ENCODE data around the gene IRF2BPL. TPM values are rescaled to one million over a fixed set of nuclear protein-coding genes. Genes with fewer than 3 reads are reported as not detected.

The IRF2BPL gene
- total and polyA plus RNA-seq, 9 donors = 16.8 to 30.4 (median 23.7) TPM

- Histone ChIP-seq H3K4me1 (ENCODE audit: control insufficient read depth, insufficient read depth, low read length) (peaks cover 84% of the 10 kb centered on the region), H3K4me3 (ENCODE audit: low read length) (no peak overlapping the region), H3K27me3 (ENCODE audit: control insufficient read depth, insufficient read depth, low read length) (no peaks in the 10 kb centered on the region)
Observed at GRCh38 chr14:77035267-77035666, 6.8 kb upstream of the IRF2BPL start.

GRCh38 chr14:77033622-77034589 is 5.4 kb upstream of the IRF2BPL start:
- Histone ChIP-seq H3K4me1 (ENCODE audit: control insufficient read depth, insufficient read depth, low read length) (peaks cover 82% of the 10 kb centered on the region), H3K27me3 (ENCODE audit: control insufficient read depth, insufficient read depth, low read length) (no peaks in the 10 kb centered on the region), H3K9me3 (replicated peaks; ENCODE audit: control insufficient read depth, low read depth, low read length) (no peaks in the 10 kb centered on the region), H3K27ac (ENCODE audit: low read length) (peak overlapping the region; percentile 99), H3K36me3 (ENCODE audit: control insufficient read depth, insufficient read depth, low read length) (no peaks in the 10 kb centered on the region), H3K4me3 (ENCODE audit: low read length) (peak overlapping the region; percentile 49)
- DNase-seq = peak; percentile 89
- WGBS (ENCODE audit: insufficient coverage) = 1% methylated on average over 26 of the region's 37 CpGs

More at GRCh38 chr14:77035267-77035666, 6.8 kb upstream of the IRF2BPL start:
- no peak overlapping the region for H3K27ac ChIP-seq (ENCODE audit: low read length)
- WGBS (ENCODE audit: insufficient coverage) = no CpG with 5 or more reads among the region's 4 CpGs
- DNase-seq = no peak
- no peaks in the 10 kb centered on the region for H3K9me3 ChIP-seq (replicated peaks; ENCODE audit: control insufficient read depth, low read depth, low read length)
- no peaks in the 10 kb centered on the region for H3K36me3 ChIP-seq (ENCODE audit: control insufficient read depth, insufficient read depth, low read length)

- Histone ChIP-seq H3K27ac (ENCODE audit: low read length) (peak overlapping the region; percentile 99), H3K27me3 (ENCODE audit: control insufficient read depth, insufficient read depth, low read length) (no peaks in the 10 kb centered on the region), H3K36me3 (ENCODE audit: control insufficient read depth, insufficient read depth, low read length) (no peaks in the 10 kb centered on the region), H3K4me3 (ENCODE audit: low read length) (peak overlapping the region; percentile 49), H3K9me3 (replicated peaks; ENCODE audit: control insufficient read depth, low read depth, low read length) (no peaks in the 10 kb centered on the region), H3K4me1 (ENCODE audit: control insufficient read depth, insufficient read depth, low read length) (peaks cover 75% of the 10 kb centered on the region)
- 1% methylated on average over 29 of the region's 50 CpGs for WGBS (ENCODE audit: insufficient coverage)
- DNase-seq = peak; percentile 97
Observed at GRCh38 chr14:77032844-77033621, 4.5 kb upstream of the IRF2BPL start.

- no peaks in the 10 kb centered on the region for H3K9me3 ChIP-seq (replicated peaks; ENCODE audit: control insufficient read depth, low read depth, low read length)
- peaks cover 69% of the 10 kb centered on the region for H3K4me1 ChIP-seq (ENCODE audit: control insufficient read depth, insufficient read depth, low read length)
- H3K27ac ChIP-seq (ENCODE audit: low read length) = peak overlapping the region; percentile 99
- no peaks in the 10 kb centered on the region for H3K27me3 ChIP-seq (ENCODE audit: control insufficient read depth, insufficient read depth, low read length)
- 13% methylated on average over 6 of the region's 12 CpGs for WGBS (ENCODE audit: insufficient coverage)
- DNase-seq = no peak
- peak overlapping the region; percentile 49 for H3K4me3 ChIP-seq (ENCODE audit: low read length)
- H3K36me3 ChIP-seq (ENCODE audit: control insufficient read depth, insufficient read depth, low read length) = no peaks in the 10 kb centered on the region
Observed at GRCh38 chr14:77032491-77032843, 4.0 kb upstream of the IRF2BPL start.

DNA sequence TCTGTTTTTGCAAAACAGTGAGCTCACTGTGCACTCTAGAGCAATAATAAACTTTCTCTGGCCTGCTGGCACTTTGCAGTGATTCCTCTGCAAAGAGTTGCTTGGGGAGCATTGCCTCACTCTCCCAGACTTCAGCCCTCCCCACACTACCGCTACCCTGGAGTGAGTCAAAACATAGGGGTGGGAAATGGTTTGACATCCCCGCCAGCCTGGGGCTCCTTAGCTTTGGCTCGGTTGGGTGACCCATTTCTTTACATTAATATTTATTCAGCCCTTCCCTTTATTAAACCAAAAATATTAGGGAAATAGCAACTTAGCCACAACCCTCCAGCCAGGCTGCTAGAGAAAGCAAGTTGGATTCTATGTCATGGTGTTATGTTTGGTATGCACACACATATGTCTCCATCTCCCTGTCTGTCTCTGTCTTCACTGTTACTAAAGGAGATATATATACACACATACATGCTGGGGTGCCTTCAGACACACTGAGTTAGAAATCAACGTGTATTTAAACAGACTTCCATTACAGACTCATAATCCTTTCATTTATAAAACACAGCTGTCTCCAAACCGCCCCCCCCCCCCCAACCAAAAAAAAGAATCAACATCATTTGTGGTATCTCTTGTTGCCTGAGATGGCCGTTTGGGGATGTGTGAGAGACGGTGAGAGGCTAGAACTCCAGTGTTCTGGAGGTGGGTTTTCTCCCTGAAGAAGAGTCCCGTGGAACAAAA is 3.4 kb upstream of the IRF2BPL start:
- Histone ChIP-seq H3K27me3 (ENCODE audit: control insufficient read depth, insufficient read depth, low read length) (no peaks in the 10 kb centered on the region), H3K4me3 (ENCODE audit: low read length) (no peak overlapping the region), H3K36me3 (ENCODE audit: control insufficient read depth, insufficient read depth, low read length) (no peaks in the 10 kb centered on the region), H3K27ac (ENCODE audit: low read length) (peak overlapping the region; percentile 99), H3K4me1 (ENCODE audit: control insufficient read depth, insufficient read depth, low read length) (peaks cover 64% of the 10 kb centered on the region), H3K9me3 (replicated peaks; ENCODE audit: control insufficient read depth, low read depth, low read length) (no peaks in the 10 kb centered on the region)
- DNase-seq = peak; percentile 89
- 6% methylated on average over 4 of the region's 8 CpGs for WGBS (ENCODE audit: insufficient coverage)

- peak; percentile 80 for DNase-seq
- peaks cover 57% of the 10 kb centered on the region for H3K4me1 ChIP-seq (ENCODE audit: control insufficient read depth, insufficient read depth, low read length)
- H3K9me3 ChIP-seq (replicated peaks; ENCODE audit: control insufficient read depth, low read depth, low read length) = no peaks in the 10 kb centered on the region
- no peaks in the 10 kb centered on the region for H3K27me3 ChIP-seq (ENCODE audit: control insufficient read depth, insufficient read depth, low read length)
- H3K36me3 ChIP-seq (ENCODE audit: control insufficient read depth, insufficient read depth, low read length) = peaks cover 17% of the 10 kb centered on the region
- under 1% methylated on average over 67 of the region's 81 CpGs for WGBS (ENCODE audit: insufficient coverage)
- H3K4me3 ChIP-seq (ENCODE audit: low read length) = peak overlapping the region; percentile 92
- peak overlapping the region; percentile 100 for H3K27ac ChIP-seq (ENCODE audit: low read length)
Observed at GRCh38 chr14:77027538-77028383, 747 bp downstream of the IRF2BPL start.

DNA sequence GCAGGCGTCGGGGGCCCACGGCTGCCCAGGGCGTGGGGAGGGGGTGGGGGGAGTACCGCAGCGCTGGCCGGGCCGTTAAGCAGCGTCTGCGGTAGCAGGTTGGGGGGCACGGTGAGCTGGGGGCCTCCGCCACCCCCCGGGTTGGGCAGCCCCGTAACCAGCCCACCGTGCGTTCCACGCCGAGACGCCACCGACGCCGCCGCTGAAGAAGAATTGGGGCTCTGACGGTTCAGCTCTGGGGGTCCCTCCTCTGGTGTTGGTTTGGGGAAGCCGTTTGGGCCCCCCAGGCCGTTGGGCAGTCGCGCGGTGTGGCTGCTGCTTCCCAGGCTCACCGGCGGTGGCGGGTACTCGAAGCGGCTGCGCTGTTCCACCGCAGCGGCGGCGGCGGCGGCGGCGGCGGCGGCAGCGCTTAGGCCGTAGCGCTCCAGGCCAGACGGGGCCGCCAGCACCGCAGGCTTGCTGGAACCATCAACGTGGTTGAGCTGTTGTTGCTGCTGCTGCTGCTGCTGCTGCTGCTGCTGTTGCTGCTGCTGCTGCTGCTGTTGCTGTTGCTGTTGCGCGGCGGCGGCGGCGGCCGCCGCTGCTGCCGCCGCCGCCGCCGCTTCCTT is 1.5 kb downstream of the IRF2BPL start:
- H3K27me3 ChIP-seq (ENCODE audit: control insufficient read depth, insufficient read depth, low read length) = no peaks in the 10 kb centered on the region
- 1% methylated on average over 60 of the region's 65 CpGs for WGBS (ENCODE audit: insufficient coverage)
- H3K9me3 ChIP-seq (replicated peaks; ENCODE audit: control insufficient read depth, low read depth, low read length) = no peaks in the 10 kb centered on the region
- peak overlapping the region; percentile 100 for H3K27ac ChIP-seq (ENCODE audit: low read length)
- H3K4me3 ChIP-seq (ENCODE audit: low read length) = peak overlapping the region; percentile 92
- peaks cover 56% of the 10 kb centered on the region for H3K4me1 ChIP-seq (ENCODE audit: control insufficient read depth, insufficient read depth, low read length)
- peak; percentile 79 for DNase-seq
- H3K36me3 ChIP-seq (ENCODE audit: control insufficient read depth, insufficient read depth, low read length) = peaks cover 17% of the 10 kb centered on the region

GRCh38 chr14:77026166-77026929 is 2.2 kb downstream of the IRF2BPL start:
- H3K4me1 ChIP-seq (ENCODE audit: control insufficient read depth, insufficient read depth, low read length) = peaks cover 52% of the 10 kb centered on the region
- peak overlapping the region; percentile 89 for H3K27ac ChIP-seq (ENCODE audit: low read length)
- peaks cover 17% of the 10 kb centered on the region for H3K36me3 ChIP-seq (ENCODE audit: control insufficient read depth, insufficient read depth, low read length)
- DNase-seq = no peak
- H3K9me3 ChIP-seq (replicated peaks; ENCODE audit: control insufficient read depth, low read depth, low read length) = no peaks in the 10 kb centered on the region
- WGBS (ENCODE audit: insufficient coverage) = 7% methylated on average over 62 of the region's 76 CpGs
- no peaks in the 10 kb centered on the region for H3K27me3 ChIP-seq (ENCODE audit: control insufficient read depth, insufficient read depth, low read length)
- H3K4me3 ChIP-seq (ENCODE audit: low read length) = peak overlapping the region; percentile 92
